Measurements from ENCODE around the gene KCTD21.
"Not testable (repeated sequence)": the region's sequence is repeated elsewhere in the genome, so short reads cannot be mapped to it uniquely, and the experiment has no call there.

The KCTD21 gene

DNA sequence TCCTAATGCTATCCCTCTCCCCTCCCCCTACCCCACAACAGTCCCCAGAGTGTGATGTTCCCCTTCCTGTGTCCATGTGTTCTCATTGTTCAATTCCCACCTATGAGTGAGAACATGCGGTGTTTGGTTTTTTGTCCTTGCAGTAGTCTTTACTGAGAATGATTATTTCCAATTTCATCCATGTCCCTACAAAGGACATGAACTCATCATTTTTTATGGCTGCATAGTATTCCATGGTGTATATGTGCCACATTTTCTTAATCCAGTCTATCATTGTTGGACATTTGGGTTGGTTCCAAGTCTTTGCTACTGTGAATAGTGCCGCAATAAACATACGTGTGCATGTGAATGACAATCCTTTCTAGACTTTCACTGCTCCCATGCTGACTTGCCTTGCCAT lies 12.6 kb downstream of the KCTD21 start:
- not testable (repeated sequence) for DNase-seq (ENCODE audit: low spot score)

DNA sequence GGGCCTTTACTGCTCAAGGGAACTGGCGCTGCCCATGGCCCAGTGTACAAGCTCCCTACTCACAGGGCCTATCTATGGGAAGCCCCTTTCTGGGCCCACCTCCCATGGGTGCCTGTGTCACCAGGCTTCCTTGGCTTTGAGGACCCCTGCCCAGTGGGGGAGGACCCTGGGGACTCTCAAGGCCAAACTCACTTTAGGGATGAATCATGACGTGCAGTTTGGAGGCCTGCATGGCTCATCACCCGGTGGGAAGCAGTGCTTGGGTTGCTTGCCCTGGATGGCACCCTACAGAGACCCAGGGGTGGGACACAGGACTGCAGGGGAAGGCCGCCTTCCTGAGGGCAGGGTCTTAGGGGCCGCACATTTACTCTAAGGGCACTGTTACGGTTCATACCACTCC lies 16.5 kb downstream of the KCTD21 start:
- no peak for DNase-seq (ENCODE audit: low spot score)

DNA sequence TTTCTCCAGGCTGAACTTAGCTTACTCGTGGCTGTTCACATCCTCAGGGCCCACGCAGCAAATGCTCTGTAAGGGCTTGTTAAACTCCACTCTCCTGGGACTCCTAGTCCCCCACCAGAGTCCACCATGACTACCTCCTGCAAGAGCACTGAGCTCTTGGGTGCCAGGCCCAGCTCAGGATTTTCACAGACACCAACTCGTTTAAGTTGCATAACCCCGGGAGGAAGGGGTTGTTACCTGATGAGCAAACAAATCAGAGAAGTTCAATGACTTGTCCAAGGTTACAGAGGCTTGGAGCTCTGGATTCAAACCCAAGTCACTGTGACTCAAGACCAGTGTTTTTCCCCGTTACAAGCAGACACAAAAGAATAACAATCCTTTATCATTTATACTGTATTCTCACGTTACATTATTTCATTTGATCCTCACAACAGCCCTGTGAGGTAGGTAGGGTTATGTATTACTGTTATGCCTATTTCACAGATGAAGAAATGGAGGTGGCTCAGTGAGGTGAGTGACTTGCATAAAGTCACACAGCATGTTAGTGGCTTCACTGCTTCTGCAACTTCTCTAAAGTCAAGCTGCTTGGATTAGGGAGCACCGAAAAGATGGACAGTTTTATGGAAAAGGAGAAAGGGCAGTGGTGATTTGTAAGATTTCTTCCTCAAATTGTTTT lies 17.4 kb downstream of the KCTD21 start:
- no peak for DNase-seq (ENCODE audit: low spot score)

DNA sequence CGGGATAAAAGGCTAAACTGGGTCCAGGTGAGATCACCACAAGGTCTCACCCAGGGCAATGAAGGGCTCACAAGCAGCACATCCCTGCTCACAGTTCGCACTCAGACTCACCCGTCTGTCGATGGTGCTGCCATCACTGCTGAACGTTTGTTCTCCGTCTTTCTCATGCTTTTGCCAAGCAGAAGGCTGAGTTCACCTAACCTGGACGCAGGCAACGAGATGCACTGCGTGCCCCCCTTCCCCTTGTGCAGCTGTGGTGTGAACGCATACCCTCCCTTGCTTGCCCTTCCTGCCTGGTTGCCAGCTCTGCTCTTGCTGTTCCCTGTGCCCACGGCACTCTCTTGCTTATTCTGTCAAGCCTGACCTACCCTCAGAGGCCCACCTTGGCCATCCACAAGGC lies 18.0 kb downstream of the KCTD21 start:
- no peak for DNase-seq (ENCODE audit: low spot score)

DNA sequence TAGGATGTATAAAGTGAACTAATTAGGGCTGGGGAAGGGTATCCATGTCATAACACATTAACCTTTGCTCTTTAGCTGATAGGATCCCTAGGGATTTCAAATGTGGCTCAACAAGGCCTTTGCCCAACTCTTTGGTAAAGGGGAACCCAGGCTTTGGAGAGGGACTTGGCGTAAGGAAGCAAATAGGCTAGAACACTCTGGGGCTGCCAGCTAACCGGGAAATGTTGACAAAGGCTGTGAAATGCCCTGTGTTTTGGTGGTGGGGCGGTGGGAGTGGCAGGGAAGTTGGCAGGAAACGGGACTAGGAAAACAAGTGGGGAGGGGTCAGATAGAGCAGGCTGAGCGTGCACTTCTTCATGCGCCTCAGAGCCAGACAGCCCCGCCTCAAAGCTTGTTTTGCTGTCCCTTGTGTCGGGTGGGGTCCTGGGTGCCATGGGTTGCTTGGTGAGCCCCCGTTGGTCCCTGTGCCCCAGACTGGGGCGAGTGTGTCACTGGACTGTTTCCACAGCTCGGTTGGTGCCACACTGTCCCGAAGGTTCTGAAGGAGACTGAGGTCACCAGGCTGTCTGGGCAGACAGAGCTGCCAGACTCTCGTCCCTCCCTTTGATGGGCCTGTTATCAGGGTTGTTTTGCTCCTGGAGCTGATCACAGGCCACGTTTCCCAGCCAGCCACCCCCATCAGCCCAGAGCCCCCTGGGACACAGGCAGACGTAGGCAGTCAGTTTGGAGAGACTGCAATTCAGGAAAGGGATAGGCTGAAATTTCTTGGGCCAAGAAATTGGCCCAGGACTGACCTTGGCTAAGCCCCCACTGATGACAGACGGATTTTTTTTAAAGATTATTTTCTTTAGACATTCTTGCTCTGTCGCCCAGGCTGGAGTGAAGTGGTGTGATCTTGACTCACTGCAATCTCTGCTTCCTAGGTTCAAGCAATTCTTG lies 19.6 kb downstream of the KCTD21 start:
- peak; percentile 93 for DNase-seq (ENCODE audit: low spot score)

DNA sequence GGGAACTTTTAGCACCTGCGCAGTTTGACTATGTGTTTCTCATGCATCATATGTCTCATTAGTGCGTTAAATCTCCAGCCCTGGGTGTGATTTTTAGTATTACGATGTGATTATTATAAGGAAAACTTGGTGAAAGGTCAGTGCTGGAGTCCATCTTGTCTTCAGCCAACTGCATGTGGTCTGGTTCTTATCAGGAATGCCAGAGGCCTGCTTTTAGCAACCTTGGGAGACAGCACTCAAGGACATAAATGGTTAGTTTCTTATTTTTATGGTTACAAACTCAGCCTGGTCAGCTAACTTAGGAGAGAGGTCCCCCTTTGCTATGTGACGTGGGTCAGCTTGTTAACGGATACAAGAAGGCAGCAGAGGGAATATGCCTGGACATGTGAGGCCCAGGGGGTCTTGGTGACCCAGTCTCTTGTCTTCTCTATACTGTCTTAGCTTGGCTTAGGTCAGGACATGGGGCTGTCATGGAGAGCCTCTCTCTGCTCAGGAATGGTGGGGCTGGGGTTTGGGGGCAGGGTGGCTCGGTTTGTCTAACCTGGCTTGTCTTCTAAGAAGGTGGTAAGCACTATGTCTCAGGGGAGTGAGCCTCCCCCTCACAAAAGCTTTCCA lies 21.5 kb downstream of the KCTD21 start:
- no peak for DNase-seq (ENCODE audit: low spot score)

DNA sequence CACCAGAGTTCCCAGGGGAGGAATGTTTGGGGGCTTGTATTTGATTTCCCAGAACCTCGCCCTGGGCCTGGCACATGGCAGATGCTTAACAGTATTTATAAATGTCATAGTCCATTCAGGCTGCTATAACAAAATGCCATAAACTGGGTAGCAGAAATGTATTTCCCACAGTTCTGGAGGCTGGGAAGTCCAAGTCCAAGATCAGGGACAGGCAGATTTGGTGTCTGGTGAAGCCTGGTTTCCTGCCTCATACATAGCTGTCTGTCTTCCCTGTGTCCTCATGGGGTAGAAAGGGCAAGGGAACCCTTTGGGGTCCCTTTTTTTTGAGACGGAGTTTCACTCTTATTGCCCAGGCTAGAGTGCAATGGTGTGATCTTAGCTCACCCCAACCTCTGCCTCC lies 24.0 kb downstream of the KCTD21 start:
- no peak for DNase-seq (ENCODE audit: low spot score)

DNA sequence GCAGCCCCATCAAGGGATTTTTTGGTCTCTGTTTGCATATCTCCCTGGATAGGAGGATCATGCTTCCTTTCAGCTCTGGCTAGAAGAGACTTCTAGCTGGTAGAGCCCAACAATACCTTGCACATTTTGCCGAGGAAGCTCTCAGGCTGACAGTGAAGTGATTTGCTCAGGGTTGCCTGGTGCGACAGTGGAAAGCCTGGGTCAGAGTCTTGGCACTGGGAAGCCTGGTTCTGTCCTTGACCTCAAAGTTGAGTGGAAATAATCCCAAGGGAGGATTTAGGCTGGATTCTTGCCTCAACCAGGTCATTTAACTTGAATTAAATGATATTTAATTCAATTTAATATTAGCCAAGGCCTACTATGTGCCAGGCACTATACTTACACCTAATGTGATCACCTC lies 24.6 kb downstream of the KCTD21 start:
- no peak for DNase-seq (ENCODE audit: low spot score)

DNA sequence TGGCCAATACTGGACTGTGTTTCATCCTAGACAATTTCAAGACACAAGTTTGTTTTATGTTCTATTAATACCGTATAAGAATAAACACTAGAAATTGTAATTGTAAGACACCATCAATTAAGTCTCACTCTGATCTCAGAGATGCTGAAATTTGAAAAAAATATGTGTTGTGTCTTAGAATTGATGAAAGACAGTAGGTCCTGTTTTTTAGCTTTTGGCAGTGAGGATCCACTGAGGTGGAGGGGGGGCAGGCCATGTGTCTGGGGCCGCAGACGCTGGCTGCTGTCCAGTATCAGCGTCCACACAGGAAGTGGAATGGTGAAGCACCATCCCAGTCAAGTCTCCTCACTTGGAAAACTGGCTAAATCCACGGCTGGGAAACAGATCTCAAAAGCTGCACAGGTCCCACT lies 26.5 kb downstream of the KCTD21 start:
- peak; percentile 51 for DNase-seq (ENCODE audit: low spot score)

DNA sequence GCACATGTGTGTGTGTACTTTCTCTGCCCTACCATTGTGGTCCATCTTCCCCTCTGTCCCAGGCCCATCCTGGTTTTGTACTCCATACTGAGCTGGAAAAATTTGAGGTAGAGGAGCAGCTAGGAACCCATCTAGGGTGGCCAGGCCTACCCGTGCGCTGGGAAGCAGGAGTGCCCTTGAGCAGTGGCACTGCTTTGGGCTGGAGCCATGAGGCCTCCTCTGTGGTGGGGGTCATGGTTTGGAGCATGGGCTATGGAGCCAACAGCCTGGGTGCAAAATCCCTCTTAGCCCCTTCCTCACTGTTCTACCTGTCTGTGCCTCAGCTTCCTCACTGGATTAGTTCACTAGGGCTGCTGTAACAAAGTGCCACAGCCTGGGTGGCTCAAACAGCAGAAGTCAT lies 27.1 kb downstream of the KCTD21 start:
- no peak for DNase-seq (ENCODE audit: low spot score)

DNA sequence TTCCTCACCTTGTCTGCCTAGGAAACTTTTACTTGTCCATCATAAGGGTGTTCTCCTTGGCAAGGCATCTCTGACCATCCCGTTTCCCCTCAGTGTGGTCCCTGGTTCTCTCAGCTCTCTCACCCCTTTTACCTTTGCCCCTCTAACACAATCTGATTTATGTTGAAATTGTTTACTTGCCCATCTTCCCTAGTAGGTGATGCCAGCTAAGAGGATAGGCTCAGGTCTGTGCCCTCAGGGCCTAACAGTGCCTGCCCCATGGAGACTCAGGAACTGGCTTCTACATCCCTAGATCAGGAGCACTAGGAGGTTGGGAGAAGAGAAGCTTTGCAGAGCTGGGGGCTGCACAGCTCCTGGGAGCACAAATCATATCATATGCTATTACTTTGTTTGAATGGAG lies 27.9 kb downstream of the KCTD21 start:
- DNase-seq (ENCODE audit: low spot score), result no peak

DNA sequence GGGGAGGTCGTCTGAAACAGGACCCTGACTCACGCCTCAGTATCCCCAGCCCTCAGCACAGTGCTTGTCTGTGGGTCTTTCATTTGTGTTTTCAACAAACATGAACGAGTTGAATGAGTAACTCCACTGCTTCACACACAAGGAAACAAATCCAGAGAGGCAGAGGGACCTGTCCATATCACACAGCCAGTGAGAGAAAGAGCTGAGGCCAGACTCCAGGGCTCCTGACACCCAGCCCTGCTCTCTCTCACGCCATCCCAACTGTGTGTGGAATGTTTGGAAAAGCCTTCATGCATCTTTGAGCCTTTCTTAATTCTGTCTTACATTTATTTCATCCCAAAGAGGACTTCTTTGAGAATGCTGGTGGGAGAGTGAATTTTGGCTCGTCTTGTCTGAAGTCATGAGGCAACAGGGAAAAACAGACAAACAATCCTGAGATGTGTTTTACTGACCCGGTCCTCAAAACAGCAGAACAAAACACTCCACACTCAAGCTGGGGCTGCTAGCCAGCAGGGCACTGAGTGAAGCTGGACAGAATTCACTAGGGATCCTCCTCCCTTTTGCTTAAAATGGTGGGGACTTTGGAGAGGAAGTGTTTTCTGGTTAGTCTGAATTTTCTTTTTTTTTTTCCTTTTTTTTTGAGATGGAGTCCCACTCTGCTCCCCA lies 29.3 kb downstream of the KCTD21 start:
- peak; percentile 21 for DNase-seq (ENCODE audit: low spot score)

DNA sequence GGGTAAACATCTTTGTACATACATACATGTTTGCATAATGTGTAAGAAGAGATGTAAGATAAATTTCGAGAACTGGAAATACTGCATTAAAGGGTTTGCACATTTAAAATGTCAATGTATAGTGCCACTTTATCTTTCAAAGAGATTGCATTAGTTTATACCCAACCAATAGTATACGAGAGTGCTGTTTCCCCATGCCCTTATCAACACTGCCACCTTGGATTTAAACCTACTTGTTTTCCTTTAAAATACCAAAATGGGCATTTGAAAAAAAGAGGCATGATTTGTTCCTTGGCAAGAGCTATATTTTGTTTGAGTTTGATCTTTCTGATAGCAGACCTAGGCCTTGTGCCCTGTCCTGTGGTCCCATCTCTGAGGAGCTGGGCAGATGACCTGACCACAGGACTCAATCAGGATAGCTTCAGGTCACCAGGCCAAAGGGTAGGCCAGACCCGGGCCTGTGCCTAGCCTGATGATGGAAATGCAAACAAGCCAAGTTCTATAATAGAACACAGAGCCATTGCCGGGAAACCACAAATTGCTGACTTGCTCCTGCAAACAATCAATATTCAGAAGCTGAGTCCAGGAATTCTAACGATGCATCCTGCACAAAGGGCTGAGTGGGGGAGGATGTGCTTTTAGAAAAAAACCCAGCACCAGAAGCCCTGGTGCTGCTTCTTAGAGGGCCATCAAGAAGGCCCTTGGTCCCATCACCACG lies 32.1 kb downstream of the KCTD21 start:
- DNase-seq (ENCODE audit: low spot score), result no peak

DNA sequence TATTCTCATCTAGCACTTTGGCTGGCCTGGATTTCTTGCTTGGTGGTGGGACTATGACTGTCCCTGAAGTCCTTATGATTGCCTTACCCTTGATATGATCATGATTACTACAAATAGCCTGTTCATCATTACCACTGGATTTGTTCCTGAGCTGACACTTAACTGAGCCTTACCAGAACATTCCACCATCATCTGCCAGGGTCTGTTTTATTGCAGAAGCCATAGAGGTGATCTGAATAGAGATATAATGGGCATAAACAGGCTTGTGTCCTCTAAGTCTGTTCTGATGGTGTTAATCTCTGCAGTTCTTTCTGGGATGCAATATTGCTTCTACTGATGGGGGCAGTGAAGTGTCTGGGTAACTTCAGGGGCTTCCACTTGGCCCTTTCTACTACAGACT lies 36.6 kb downstream of the KCTD21 start:
- no peak for DNase-seq (ENCODE audit: low spot score)

DNA sequence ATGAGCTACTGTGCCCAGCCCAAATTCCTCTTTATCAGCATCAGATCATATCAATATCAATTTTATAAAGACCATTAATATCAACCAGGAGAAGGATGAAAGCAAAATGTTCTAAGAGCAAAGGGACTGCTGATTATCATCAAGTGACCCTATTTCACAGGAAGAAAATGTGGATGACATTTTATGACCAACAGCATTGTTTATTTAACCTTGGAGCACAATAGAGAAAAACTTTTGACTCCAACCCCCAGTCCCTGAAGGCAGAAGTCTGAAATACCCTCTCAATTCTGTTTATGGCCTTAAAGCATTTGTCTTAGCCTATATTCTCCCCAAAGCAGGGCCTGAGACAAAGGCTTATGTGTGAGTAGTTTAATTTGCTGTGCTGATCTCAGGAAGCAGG lies 37.7 kb downstream of the KCTD21 start:
- no peak for DNase-seq (ENCODE audit: low spot score)

DNA sequence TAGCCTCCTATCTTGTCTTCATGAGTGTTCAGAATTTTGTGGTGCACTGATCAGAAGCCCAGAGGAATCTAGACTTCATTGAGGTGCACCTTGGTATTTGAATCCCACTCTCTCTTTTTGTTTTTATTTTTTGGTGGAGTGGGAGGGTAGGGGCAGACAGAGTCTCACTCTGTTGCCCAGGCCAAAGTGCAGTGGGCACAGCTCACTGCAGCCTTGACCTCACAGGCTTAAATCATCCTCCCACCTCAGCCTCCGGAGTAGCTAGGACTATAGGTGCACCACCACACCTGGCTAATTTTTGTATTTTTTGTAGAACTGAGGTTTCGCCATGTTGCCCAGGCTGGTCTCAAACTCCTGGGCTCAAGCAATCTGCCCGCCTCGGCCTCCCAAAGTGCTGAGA lies 38.1 kb downstream of the KCTD21 start:
- DNase-seq (ENCODE audit: low spot score), result no peak

DNA sequence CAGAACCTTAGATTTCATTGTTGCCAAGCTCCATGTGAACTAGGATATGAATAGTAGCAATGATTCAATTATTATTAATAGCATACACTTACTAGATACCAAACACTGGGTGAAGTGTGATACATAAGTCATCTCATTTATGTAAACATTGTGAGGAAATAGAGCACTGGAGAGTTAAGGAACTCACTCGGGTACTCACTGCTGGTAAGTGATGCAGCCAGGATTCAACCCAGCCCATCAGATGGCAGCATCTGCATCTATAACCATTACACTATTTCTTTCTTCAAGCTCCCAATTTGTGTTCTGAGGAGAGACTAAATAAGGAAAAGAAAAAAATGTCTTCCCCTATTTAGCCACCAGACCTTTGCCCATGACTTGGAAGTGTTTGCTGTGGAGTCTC lies 38.8 kb downstream of the KCTD21 start:
- DNase-seq (ENCODE audit: low spot score), result peak; percentile 71

DNA sequence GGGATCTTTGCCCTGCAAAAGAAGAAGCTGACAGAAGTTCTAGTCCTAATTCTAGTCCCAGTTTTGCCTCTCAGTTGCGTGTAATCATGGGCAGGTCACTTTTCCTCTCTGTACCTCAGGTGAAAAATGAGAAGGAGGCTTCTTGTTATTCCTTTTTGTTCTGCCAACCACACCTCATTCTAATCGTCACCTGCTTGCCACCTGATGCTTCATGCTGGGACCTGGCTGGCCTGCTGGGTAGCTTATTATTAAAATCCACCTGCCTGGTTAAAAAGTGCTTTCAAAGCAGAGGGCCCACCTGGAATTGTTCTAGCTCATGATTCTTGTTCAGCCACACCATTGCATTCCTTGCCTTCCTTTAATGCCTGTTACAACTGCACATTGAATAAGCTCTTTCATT lies 40.6 kb downstream of the KCTD21 start:
- no peak for DNase-seq (ENCODE audit: low spot score)

DNA sequence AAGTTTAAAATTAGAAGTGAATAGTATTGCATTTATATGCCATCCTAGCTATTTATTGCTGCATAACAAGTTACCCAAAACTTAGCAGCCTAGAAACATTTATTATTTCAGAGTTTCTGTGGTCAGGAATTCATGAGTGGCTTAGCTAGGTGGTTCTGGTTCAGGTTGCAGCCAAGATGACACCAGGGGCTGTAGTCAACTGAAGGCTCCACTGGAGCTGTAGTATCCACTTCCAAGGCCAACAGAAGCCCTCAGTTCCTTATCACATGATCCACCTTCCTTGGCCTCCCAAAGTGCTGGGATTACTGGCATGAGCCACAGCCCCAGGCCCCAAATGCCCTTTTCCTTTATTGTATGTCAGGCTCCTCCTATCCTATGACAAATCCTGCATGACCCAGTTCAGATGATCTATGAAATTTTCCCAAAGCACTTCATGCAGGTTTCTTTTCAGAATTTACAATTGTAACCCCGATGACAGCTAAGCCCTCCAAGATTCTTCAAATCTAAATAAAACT lies 42.9 kb downstream of the KCTD21 start:
- DNase-seq (ENCODE audit: low spot score), result no peak

DNA sequence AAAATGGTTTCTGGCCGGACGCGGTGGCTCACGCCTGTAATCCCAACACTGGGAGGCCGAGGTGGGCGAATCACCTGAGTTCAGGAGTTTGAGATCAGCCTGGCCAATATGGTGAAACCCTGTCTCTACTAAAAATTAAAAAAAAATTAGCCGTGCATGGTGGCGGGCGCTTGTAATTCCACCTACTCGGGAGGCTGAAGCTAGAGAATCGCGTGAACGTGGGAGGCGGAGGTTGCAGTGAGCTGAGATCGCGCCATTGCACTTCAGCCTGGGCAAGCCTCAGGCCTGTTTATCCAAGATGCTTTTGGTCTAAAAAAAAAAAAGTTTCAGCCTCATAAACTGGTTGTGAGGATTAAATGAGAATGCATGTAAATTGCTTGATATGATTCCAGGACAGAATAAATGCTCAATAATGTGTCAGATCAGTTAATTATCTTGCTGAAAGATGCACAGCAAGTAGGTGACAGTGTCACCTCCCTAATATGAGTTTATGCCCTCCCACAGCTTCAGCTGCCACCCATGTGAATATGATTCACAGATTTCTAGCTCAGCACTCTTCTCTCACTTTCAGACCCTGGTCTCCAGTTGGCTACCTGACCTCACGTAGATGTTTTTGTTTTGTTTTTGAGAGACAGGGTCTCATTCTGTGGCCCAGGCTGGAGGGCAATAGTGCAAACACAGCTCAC lies 47.9 kb downstream of the KCTD21 start:
- no peak for DNase-seq (ENCODE audit: low spot score)

Measured in hepatic stellate cell (primary cell).